HG02943 (cell line): ENCODE results near the gene YIPF3.

Experiments used
- ATAC-seq: cut with Tn5 transposase; IDR thresholded peaks from one replicate; pipeline ENCODE4 v1.9.1; 2021; ENCODE audit warnings: mild to moderate bottlenecking, low read depth, moderate library complexity; ENCODE audit not compliant: unreplicated experiment

The YIPF3 gene

GRCh38 chr6:43493833-43494232 lies 22.9 kb downstream of the YIPF3 start:
- ATAC-seq: no peak

GRCh38 chr6:43493230-43493629 lies 23.5 kb downstream of the YIPF3 start:
- ATAC-seq: no peak

- no peak for ATAC-seq
These were observed 24.1 kb downstream of the YIPF3 start for GRCh38 chr6:43492673-43493072.

- no peak for ATAC-seq
These were observed 24.7 kb downstream of the YIPF3 start for GRCh38 chr6:43491750-43492661.

GRCh38 chr6:43490523-43490939 lies 26.2 kb downstream of the YIPF3 start:
- no peak for ATAC-seq

GRCh38 chr6:43489277-43490072 lies 27.3 kb downstream of the YIPF3 start:
- ATAC-seq: no peak

GRCh38 chr6:43488667-43489276 lies 28.0 kb downstream of the YIPF3 start:
- no peak for ATAC-seq

GRCh38 chr6:43481591-43482236 lies 35.0 kb downstream of the YIPF3 start:
- ATAC-seq: no peak

GRCh38 chr6:43481075-43481474 lies 35.7 kb downstream of the YIPF3 start:
- ATAC-seq: no peak

GRCh38 chr6:43478008-43478372 lies 38.7 kb downstream of the YIPF3 start:
- ATAC-seq: peak; percentile 15

- peak; percentile 82 for ATAC-seq
These were observed 39.3 kb downstream of the YIPF3 start, which contains the start of gene TJAP1 for GRCh38 chr6:43477235-43478007. TSS of gene TJAP1 (plus strand) at chr6:43477570. CDS start at chr6:43499002, 21,432 bp downstream.

- ATAC-seq: no peak
These were observed 40.0 kb downstream of the YIPF3 start for GRCh38 chr6:43476746-43477145.

- ATAC-seq: no peak
These were observed 41.2 kb downstream of the YIPF3 start for GRCh38 chr6:43475516-43475915.

- no peak for ATAC-seq
These were observed 44.2 kb downstream of the YIPF3 start for GRCh38 chr6:43472515-43472914.

- no peak for ATAC-seq
These were observed 45.3 kb downstream of the YIPF3 start for GRCh38 chr6:43471399-43471798.

- ATAC-seq: no peak
These were observed 46.8 kb downstream of the YIPF3 start for GRCh38 chr6:43469947-43470346.

- ATAC-seq: no peak
These were observed 47.7 kb downstream of the YIPF3 start for GRCh38 chr6:43468748-43469681.

GRCh38 chr6:43468240-43468639 lies 48.5 kb downstream of the YIPF3 start:
- ATAC-seq: no peak

GRCh38 chr6:43467752-43468151 lies 49.0 kb downstream of the YIPF3 start:
- ATAC-seq: no peak
